Ovary (tissue), 3 donors: ENCODE data around the gene ABT1.

Experiments used
- CTCF ChIP-seq, 3 donors: fragments of 450-650 bp in 2 of 3; fragments of 200-600 bp in 1 of 3; IDR thresholded peaks; one replicate each; pipeline versions ENCODE4 v1.5.1 to v1.8.0; 2016 to 2022; ENCODE audit warnings: antibody characterized with exemption in 3 of 3, mild to moderate bottlenecking in 1 of 3
- POLR2A ChIP-seq: fragments of 450-650 bp; IDR thresholded peaks from one replicate; pipeline ENCODE4 v1.6.1; 2017; ENCODE audit warnings: antibody characterized with exemption, mild to moderate bottlenecking, moderate library complexity
- donor health status: DM: no; HTN: no; CAD: no.

GRCh38 chr6:26593278-26594130 lies 3.2 kb upstream of the ABT1 start:
- TF ChIP-seq CTCF (IDR thresholded peaks at IDR 0.05) (no peak), POLR2A (no peak)
